ENCODE data around the gene EXOC3L4. TPM values are rescaled to one million over a fixed set of nuclear protein-coding genes. Genes with fewer than 3 reads are reported as not detected.

EXOC3L4 gene
- total and polyA plus RNA-seq, 2 of the 8 experiments (the other 6 are each of a cell fraction or from before 2014, with no cell fraction given) = 0.45 to 0.57 TPM

- H3K4me2 ChIP-seq (ENCODE audit: insufficient read depth in 1 of 2, low read depth in 2 of 2, low read length in 2 of 2) = no peak overlapping the region
- no peaks in the 10 kb centered on the region for H3K23me2 ChIP-seq (ENCODE audit: low read depth, low read length)
- H3K14ac ChIP-seq (ENCODE audit: insufficient read length) = no peak overlapping the region
- H3K27me3 ChIP-seq (replicated peaks in 1 of 4; ENCODE audit: control insufficient read depth in 3 of 4, extremely low read depth in 1 of 4, insufficient read depth in 3 of 4, low read length in 3 of 4) = no peaks in the 10 kb centered on the region
- peaks cover 0 to 5% (median 4%) of the 10 kb centered on the region in 4 experiments; a peak in 3 of 7 replicates for H3K4me1 ChIP-seq (replicated peaks in 1 of 4; ENCODE audit: control insufficient read depth in 3 of 4, insufficient read depth in 4 of 4, low read length in 3 of 4)
- POLR2A ChIA-PET (ENCODE audit: partially characterized antibody) = interaction anchor here (0.6 kb wide), 1 partner anchor 9 kb away, joined by 3 read pairs; no protein-coding TSS in a partner anchor
- H3K4ac ChIP-seq (replicated peaks; ENCODE audit: insufficient read length, low read depth, low read length) = no peak overlapping the region
- H3K9ac ChIP-seq (replicated peaks in 1 of 4; ENCODE audit: extremely low read depth in 1 of 4, low read depth in 3 of 4, low read length in 3 of 4) = no peak overlapping the region
- no peak overlapping the region for H2BK12ac ChIP-seq (ENCODE audit: low read depth, low read length)
- H3K56ac ChIP-seq (replicated peaks; ENCODE audit: insufficient read length, low read depth, low read length) = no peak overlapping the region
- DNase-seq (ENCODE audit: low read depth in 1 of 2, low spot score in 2 of 2) (no peak), FAIRE-seq (no peak)
- peaks cover 0 to 1% of the 10 kb centered on the region in 2 experiments for H4K20me1 ChIP-seq (replicated peaks in 1 of 2; ENCODE audit: control insufficient read depth in 1 of 2, insufficient read depth in 2 of 2, low read length in 2 of 2)
- H2BK5ac ChIP-seq (ENCODE audit: low read depth, low read length) = no peak overlapping the region
- WGBS, 2 experiments (ENCODE audit: extremely low coverage in 1 of 2, insufficient coverage in 1 of 2, insufficient read length in 1 of 2, insufficient replicate concordance in 2 of 2, low coverage in 1 of 2, low lambda C conversion rate in 2 of 2, missing lambda C conversion rate in 1 of 2) = 73% methylated on average over 1 of the region's 1 CpG; no CpG with 5 or more reads in 1 of the 2 experiments
- no peak overlapping the region for H3K4me3 ChIP-seq (ENCODE audit: extremely low read depth in 1 of 4, insufficient read depth in 2 of 4, low read depth in 3 of 4, low read length in 4 of 4)
- CTCF ChIA-PET (ENCODE audit: partially characterized antibody) = interaction anchor here (0.7 to 1.6 kb wide), 3 partner anchors 11 to 98 kb away, joined by 3 to 4 read pairs (median 3); no protein-coding TSS in a partner anchor
- H3K18ac ChIP-seq (ENCODE audit: extremely low read depth, low read length) = no peak overlapping the region
- H4K91ac ChIP-seq (replicated peaks; ENCODE audit: insufficient read length, low read length) = no peak overlapping the region
- H2BK15ac ChIP-seq (ENCODE audit: low read length) = no peak overlapping the region
- H3K79me1 ChIP-seq (ENCODE audit: low read depth, low read length) = no peaks in the 10 kb centered on the region
- no peaks in the 10 kb centered on the region for H3K9me3 ChIP-seq (ENCODE audit: insufficient read depth in 2 of 2, low read depth in 1 of 2, low read length in 1 of 2)
- H2AFZ ChIP-seq (ENCODE audit: low read length) = no peak overlapping the region
- no peak overlapping the region for H2AK5ac ChIP-seq (ENCODE audit: low read depth, low read length)
- no peaks in the 10 kb centered on the region for H3K79me2 ChIP-seq (ENCODE audit: control insufficient read depth in 1 of 2, insufficient read depth in 2 of 2, low read length in 2 of 2)
- H3K36me3 ChIP-seq (ENCODE audit: control insufficient read depth in 2 of 4, insufficient read depth in 4 of 4, low read length in 3 of 4) = no peaks in the 10 kb centered on the region
- no peak overlapping the region for H3K27ac ChIP-seq (ENCODE audit: low read depth, low read length)
- no peak overlapping the region for H4K5ac ChIP-seq (ENCODE audit: insufficient read length, low read depth, low read length)
- H3K23ac ChIP-seq (ENCODE audit: insufficient read length) = no peak overlapping the region
- H2BK20ac ChIP-seq (ENCODE audit: low read length) = no peak overlapping the region
- no peak overlapping the region for H2BK120ac ChIP-seq (replicated peaks; ENCODE audit: low read depth, low read length)
- no peak overlapping the region for H4K8ac ChIP-seq (ENCODE audit: extremely low read depth, insufficient read depth, low read length)
- TF ChIP-seq E2F6 (IDR thresholded peaks at IDR 0.05) (no peak), EZH2 (IDR thresholded peaks at IDR 0.05; ENCODE audit: low read depth, low read length, severe bottlenecking) (no peak), SUZ12 (IDR thresholded peaks at IDR 0.05; ENCODE audit: low read length) (no peak)
Observed at GRCh38 chr14:103158688-103159087, 64.2 kb downstream of the EXOC3L4 start.

Data from H1 (cell line).